Stimulated activated CD4-positive, alpha-beta T cell treated with anti-CD3 and anti-CD28 coated beads, Interleukin-2, amount 100 ng/mL, for 24 hours (primary cell): ENCODE data around the gene SNX17.
A peak's percentile ranks its signal among the peaks of the same experiment; 100 is the strongest.
"Not testable (repeated sequence)": the region's sequence is repeated elsewhere in the genome, so short reads cannot be mapped to it uniquely, and the experiment has no call there.

Experiments
- DNase-seq, 2 donors: peaks; one replicate each; pipeline ENCODE4 v3.0.0-alpha.2; 2020

Gene SNX17

DNA sequence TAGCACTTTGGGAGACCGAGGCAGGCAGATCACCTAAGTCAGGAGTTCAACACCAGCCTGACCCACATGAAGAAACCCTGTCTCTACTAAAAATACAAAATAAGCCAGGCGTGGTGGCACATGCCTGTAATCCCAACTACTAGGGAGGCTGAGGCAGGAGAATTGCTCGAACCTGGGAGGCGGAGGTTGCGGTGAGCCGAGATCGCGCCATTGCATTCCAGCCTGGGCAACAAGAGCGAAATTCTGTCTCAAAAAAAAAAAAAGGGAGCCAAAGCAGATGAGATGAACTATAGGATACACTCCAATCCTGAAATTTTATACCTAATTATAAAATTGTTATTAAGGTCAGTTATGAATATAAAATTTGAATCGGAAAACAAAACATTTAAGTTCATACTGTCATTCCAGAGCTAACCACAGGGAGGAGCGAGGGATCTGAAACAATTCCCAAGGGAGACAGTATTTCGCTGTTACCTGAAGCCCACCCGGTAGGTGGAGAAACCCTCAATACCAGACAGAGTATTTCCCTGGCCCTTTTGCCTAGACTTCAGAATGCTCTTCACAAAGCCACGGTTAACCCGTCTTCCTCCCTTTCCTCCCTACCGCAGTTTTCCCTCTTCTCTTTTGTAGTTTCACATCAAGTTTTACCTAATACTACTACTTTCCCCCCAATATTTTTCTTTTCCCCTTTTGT, 37.5 kb downstream of the SNX17 start:
- no peak for DNase-seq

GRCh38 chr2:27408601-27409320, 38.3 kb downstream of the SNX17 start:
- peak; percentile 37 to 41 for DNase-seq

- DNase-seq: peak; percentile 97 to 99
These were observed 39.1 kb downstream of the SNX17 start, which contains the start of gene PPM1G for GRCh38 chr2:27409321-27410073. Gene PPM1G (minus strand): TSS chr2:27409591. CDS start chr2:27409422, 169 bp downstream.

- no peak for DNase-seq
These were observed 42.2 kb downstream of the SNX17 start for GRCh38 chr2:27412419-27413152.

DNA sequence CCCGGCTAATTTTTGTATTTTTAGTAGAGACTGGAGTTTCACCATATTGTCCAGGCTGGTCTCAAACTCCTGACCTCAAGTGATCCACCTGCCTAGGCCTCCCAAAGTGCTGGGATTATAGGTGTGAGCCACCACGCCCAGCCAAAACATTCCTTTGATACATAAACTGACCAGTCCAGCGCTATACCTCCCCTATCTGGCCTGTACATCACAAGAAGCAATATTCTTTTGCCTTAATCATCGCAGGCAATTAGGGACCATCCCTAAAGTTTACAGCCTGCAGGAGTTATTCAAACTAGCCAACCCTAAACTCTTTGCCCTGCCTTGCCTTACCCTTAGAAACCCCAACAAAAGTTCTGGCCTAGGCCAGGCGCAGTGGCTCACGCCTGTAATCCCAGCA, 45.7 kb downstream of the SNX17 start:
- DNase-seq: no peak

GRCh38 chr2:27420996-27421395, 50.6 kb downstream of the SNX17 start:
- no peak for DNase-seq

DNA sequence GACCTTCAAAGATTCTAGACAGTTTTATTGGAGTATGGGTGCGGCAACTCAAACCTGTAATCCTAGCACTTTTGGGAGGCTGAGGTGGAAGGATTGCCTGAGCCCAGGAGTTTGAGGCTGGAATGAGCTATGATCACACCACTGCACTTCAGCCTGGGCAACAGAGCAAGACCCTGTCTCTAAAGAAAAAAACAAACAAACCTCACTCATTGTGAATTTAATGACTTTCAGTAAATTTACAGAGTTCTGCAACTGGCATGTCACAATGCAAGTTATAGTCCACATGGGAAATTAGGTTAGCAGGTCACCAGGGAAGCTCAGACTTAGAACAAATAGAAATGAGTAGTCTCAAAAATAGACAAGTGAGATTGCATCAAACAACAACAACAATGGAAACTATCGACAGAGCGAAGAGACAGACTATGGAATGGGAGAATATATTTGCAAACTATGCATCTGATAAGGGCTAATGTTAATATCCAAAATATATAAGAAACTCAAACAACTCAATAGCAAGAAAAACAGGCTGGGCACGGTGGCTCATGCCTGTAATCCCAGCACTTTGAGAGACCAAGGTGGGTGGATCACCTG, 51.3 kb downstream of the SNX17 start:
- no peak for DNase-seq

DNA sequence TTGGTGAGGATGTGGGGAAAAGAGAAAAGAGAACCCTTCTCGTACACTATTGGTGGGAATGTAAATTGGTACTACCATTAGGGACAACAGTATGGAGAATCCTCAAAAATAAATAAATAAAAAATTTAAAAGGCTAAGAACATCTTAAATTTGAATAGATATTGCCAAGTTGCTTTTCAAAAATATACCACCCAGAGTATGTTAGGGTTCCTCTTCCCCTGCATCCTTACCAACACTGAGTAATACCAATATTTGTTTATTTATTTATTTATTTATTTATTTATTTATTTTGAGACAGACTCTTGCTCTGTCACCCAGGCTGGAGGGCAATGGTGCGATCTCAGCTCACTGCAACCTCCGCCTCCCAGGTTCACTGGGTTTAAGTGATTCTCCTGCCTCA, 52.5 kb downstream of the SNX17 start:
- DNase-seq: no peak

DNA sequence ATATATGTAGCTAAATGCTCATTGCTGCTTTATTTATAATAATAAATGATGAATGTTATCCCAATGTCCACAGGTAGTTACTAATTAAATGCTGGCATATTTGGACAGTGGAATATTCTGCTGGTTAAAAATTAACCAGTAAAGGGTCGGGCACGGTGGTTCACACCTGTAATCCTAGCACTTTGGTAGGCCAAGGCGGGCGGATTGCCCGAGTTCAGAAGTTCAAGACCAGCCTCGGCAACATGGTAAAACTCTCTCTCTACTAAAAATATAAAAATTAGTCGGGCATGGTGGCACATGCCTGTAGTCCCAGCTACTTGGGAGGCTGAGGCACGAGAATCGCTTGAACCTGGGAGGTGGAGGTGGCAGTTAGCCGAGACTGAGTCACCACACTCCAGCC, 54.6 kb downstream of the SNX17 start:
- not testable (repeated sequence) for DNase-seq
